Superior temporal gyrus (tissue), 1 donor: ENCODE results near the gene MTRF1L.
A peak's percentile ranks its signal among the peaks of the same experiment; 100 is the strongest.
"Not testable (repeated sequence)": the region's sequence is repeated elsewhere in the genome, so short reads cannot be mapped to it uniquely, and the experiment has no call there.

Source experiments
- DNase-seq: peaks from one replicate; pipeline ENCODE4 v3.0.0-alpha.2; 2016; ENCODE audit errors: extremely low spot score

Gene MTRF1L

DNA sequence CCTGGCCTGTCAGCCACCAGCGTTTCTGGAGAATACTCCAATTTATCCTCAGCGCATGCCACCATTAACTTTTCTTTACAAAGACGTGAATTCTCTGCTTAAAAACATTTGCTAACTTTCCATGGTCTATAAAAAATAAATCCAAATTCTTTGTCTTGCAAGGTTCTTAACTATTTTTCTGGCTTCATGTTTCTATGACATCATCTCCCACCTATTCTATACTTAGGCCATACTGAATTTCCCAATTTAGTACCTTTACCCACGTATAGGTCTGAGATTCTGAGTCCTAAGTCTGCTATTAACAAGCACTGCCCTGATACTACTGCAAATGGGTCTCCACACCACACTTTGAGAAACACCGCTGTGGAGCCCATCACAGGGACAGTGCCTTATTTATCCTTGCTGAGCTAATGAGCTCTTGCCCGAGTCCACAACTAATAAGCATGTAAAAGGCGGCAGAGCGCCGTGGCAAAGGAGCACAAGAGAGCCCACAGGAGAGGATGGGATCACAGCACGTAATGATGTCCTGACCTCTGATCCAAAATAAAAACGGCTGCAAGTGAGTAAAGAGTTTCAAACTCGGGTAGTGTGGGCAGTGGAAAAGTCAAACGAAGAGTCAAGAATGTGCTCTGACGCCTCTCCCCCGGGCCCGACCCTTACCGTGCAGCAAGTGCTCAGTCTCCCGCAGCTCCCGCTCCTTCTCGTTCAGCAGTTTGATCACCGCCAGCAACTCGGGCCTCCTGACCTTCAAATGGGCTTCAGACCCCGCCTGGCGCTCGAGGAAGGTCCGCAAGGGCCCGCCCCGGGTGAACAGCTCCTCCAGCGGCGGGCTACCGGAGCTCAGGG, 519 bp downstream of the MTRF1L start:
- DNase-seq, result peak; percentile 22

DNA sequence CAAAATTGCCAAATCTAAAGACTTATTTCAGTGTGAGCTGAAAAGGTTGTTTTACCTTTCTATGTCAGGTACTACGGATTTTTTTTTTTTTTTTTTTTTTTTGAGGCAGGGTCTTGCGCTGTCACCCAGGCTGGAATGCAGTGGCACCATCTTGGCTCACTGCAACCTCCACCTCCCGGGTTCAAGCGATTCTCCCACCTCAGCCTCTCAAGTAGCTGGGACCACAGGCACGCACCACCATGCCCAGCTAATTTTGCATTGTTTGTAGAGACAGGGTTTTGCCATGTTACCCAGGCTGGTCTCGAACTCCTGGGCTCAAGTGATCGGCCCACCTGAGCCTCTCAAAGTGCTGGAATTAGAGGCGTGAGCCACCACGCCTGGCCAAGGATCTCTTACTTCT, 1.7 kb downstream of the MTRF1L start:
- not testable (repeated sequence) for DNase-seq

DNA sequence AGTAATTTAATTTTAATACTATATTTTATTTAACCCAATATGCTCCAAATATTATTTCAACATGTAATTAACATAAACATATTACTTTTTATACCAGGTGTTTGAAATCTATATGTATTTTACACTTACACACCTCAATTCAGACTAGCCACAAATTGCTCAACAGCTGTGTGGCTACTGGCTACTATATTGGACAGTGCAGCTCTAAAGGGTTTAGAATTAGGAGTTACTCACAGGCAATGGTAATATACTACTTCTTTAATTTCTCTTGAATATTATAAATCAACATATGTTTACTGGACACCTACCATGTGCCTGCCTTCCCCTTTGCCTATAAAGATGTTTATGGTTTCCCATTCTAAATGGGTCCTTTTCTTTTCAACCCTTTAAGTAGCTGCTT, 2.3 kb downstream of the MTRF1L start:
- no peak for DNase-seq

DNA sequence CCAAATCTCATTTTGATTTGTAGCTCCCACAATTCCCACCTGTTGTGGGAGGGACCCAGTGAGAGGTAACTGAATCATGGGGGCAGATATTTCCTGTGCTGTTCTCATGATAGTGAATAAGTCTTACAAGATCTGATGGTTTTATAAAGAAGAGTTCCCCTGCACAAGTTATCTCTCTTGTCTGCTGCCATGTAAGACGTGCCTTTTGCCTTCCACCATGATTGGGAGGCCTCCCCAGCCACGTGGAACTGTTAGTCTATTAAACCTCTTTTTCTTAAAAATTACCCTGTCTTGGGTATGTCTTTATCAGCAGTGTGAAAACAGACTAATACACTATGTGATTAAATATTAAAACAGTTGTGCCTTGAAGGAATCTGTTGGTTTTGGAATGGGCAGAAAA, 3.0 kb downstream of the MTRF1L start:
- DNase-seq, result not testable (repeated sequence)

DNA sequence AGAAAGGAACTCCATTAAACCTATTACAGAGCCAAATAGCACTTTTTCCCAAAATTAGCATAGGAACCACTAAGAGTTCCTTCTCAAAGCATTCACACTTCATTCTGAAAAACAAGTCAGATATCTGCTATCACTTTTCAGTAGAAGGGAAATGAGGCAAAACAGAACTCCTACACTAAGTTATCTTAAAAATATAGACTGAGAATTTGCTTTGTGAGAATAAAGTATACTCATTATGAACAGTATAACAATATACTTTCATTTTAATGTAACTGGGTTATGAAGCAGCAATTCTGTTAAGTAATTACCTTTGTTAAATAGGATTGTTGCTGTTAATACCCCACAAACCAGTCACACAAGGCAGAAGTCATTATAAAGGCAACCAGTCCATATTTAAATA, 8.7 kb downstream of the MTRF1L start:
- DNase-seq, result no peak

DNA sequence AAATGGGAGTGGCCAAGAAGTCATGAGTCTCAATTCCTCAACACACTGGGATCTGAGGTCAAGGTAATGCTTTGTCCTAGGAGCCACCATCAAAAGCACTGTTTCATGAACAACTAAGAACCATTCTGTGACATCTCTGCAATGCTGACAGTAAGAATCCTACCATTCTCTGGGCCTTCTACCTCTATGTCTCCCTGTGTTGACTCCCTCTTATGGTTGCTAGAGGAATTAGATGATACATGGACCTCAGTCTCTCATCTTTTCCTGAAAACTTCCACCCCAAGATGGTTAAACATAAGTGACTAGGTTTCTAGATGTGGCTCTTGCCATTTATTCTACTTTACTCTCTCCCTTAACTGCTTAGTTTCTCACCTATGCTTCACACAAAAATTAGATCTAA, 9.1 kb downstream of the MTRF1L start:
- no peak for DNase-seq

DNA sequence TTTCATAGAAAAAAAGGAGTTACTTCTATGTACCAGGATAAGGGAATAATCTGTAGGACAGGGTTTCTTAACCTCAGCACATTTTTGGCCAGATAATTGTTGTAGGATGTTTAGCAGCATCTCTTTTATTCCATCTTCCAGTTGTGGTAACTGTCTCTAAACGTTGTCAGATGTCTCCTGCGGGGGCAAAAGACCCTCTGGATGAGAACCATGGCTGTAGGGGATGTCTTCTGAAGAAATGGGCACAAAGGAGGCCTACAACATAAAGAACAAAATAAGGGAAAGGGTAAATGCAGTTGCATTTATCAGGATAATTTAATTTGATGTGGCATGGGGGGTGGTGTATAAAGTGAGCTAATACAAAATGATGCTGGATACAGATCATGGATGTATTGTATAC, 15.5 kb downstream of the MTRF1L start:
- no peak for DNase-seq

DNA sequence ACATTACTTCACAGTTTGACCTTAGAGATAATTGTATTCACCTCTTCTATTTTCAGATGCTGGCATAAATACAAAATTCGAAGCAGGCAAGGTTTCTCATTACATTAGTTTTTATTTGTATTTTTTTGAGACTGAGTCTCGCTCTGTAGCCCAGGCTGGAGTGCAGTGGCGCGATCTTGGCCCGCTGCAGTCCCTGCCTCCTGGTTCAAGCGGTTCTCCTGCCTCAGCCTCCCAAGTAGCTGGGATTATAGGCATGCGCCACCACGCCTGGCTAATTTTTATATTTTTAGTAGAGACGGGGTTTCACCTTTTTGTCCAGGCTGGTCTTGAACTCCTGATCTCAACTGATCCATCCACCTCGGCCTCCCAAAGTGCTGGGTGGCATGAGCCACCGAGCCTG, 17.2 kb downstream of the MTRF1L start:
- not testable (repeated sequence) for DNase-seq

DNA sequence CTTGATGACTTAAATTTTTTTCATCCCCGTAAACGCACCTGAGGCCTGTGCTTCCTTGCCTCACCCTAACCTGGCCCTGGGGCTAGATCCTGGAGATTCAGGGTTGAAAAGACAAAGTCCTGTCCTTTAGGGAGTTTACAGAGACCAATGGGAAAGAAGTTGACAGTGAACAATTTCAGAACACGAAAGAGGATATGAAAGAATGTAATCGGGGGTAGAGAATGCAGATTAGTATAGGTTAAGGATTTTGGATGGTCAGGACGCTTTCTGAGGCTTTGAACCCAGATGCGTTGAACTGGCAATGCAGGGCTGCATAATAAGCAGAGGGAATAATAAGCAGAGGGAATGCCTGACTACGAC, 18.0 kb downstream of the MTRF1L start:
- no peak for DNase-seq

DNA sequence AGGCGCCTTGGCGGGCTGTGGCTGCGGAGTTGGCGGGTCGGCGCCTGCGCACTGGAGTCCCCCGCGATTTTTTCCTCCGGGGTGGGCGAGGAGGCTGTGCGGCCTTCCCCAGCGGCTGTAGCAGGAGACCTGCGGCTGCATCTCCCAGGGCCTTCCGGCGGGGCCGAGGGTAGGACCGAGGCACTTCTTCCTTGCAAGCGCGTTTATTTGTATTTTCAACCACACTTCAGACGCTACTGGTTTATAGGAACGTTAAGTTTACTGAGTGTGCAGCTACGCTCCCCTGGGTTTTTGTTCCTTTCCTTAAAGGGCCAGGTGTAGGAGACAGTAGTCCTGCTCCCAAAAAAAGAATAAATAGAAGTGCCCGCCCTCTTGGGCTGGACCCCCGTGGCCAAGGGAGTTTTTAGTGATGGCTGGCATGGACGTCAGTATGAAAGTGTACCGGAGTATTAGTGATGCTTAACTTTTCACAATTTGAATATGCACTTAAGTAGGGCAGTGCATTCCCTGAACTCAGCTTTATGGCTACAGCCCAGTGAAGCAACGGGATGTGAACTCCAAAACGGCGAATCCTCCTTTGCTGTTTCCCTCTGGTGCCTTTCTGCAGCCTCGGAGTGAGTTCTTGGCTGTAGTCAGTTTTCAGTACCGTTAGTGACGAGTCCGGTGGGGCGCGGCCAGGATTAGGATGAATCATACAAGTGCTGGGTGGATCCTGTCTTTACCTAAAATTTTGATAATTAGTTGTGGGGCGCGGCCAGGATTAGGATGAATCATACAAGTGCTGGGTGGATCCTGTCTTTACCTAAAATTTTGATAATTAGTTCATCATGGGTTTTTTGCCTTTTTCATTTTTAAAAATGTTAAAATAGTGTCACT, 18.6 kb downstream of the MTRF1L start:
- peak; percentile 97 for DNase-seq

DNA sequence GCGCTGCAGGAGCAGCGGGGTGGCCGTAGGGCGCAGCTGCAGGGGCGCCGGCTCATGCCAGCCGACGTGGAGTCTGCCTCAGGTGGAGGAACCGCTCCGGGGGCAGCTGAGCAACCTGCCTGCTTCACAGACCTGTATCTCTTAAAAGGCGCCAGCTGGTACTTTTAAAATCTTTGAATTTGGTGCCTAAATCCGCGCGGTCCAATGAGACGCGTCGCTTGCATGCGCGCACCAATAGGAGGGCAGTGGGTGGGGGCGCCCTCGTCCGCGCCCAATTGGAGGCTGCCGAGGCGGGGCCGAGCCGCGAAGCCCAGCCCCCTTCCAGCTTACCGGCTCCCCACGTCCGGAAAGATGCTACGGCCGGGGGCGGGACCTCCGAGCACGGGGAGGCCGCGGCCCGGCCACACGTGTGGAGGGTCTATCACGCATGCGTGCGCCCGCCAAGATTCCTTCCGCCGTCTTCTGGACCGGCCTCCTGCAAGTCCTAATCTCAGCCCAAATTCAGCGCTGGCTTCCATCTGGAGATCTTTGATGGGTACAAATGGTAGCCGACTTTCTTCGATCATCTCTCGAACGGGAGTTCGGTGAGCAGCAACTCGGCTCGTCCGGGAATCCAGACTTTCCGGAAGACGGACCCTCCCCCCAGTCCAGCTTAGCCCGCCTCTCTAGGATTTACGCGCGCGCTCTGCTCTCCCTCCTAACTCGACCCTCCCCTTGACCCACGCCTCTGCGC, 19.4 kb downstream of the MTRF1L start, which contains the start of gene FBXO5:
Gene FBXO5 (minus strand): TSS at position 138 of the 733 bp plus-strand sequence. CDS start 82 bp downstream, at position 56.
- DNase-seq, result peak; percentile 95

DNA sequence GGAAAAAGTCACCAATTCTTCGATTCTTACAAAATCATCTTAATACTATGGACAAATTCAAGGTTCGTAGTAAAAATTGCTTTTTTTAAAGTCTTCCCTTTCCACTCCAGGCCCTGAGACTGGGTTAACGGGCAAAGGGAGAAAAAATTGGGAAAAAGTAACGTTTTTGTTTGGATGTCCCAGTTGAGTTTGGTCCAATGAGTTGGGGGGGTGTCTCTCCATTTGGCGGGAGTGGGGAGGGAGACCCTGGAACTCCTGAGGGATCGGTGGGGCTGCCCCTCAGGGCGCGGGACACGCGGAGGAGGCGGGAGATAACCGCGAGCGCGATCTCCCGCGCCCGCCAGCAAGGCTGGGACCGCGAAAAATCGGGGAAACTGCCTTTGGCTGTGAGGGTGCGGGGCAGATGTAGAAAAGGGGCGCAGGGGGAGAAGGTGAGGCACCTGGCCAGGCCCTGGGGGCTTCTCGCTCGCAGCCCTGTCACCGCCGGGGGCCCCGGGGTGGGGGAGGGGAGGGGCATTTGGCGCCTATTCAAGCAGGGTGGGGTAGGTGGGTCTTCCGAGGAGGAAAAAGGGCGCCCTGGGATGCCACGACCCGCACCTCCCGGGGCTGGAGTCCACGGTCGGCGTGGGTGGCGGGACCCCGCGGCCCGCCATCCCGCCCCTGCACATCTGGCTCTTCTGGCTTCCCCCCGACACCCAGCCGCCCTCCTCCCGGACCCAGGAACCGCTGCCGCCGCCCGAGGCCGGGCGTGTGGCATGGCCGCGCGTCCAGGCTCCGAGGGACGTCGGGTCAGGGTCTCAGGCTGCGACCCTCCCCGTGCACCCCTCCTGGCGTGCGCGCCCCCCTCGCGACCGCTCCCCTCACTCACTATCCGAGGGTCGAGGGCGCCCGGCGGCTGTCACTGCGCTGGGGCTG, 20.3 kb downstream of the MTRF1L start:
- DNase-seq, result no peak

DNA sequence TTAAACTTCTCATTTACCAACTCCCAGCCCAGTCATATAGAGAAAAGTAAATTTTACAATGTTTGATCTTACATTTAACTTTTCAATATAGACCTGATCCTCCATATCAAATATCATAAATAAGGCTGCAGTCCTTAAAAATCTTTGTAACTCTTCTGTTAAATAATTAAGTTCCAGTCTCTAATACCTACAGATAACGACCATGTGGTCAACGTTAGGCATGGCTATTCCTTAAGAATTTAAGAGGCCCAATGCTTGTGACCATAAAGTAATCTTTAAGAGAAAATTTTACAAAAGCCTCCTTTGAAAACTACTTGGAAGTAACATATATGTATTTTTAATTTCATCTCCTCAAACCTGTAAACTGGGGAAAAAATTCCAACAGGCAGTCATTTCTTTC, 21.3 kb downstream of the MTRF1L start:
- no peak for DNase-seq

DNA sequence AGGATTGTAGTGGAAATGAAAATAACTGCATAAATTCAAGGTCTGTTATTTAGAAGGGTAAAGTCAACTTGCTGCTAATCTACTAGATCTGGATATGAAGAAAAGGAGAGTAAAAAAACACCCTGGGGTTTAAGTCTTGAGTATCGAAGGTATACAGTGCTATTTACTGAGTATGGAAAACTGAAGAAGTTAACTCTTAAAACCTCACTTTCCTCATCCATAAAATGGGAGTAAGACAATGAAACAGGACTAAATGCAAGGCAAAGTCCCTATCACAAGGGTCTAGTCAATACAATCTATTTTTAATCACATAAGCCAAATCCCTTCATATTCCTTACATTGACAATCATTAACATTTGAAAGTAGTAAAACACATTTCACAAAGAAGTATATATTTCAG, 21.9 kb downstream of the MTRF1L start:
- no peak for DNase-seq

DNA sequence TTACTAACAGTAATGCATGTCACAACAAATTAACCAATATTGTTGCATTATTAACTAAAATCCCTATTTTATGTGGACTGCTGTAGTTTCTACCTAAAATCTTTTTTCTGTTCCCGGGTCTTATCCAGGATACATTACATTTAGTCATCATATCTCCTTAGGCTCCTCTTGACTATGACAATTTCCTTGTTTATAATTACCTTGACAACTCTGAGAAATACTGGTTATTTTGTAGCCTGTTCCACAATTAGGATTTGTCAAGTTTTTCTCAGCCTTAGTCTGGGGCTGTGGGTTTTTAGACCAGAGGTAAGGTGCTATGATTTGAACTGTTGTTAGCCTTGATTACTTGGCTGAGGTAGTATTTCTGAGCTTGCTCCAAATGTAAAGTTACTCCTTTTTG, 23.4 kb downstream of the MTRF1L start:
- DNase-seq, result no peak

DNA sequence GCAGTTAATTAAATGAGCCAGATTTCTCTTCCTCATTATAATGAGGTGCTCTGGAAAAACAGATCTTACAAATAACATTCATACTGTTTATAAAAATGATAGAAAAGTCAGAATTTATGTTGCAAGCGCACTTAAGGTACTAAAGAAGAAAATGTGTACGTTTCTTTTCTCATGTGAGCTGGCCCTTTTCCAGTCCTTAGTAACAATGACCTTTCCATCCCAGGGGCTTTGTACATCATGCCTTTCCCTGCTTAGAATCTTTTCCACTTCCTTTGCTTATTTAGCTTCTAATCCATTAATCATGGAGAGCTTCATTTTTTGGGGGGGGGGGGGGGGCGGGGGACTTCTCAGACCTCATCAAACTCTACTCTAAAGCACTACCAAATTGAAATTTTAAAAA, 24.5 kb downstream of the MTRF1L start:
- DNase-seq, result no peak

DNA sequence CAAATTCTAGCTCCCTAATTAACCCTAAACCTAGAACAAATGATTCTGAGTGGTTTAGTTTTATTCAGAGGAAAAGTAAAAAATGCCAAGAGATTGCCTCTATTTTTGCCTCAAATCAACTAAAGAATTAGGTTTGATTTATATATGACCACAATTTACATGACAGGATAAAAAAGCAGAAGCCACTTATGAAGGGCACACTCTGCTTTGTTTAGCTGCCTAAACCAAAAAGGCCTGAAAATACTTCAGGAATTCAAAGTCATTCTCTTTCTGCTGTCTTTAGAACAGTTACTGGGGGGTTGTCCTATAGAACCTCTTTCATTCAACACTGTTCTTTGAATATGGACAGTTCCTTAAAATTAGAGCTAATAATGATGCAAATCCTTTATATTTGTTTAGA, 25.0 kb downstream of the MTRF1L start:
- no peak for DNase-seq

DNA sequence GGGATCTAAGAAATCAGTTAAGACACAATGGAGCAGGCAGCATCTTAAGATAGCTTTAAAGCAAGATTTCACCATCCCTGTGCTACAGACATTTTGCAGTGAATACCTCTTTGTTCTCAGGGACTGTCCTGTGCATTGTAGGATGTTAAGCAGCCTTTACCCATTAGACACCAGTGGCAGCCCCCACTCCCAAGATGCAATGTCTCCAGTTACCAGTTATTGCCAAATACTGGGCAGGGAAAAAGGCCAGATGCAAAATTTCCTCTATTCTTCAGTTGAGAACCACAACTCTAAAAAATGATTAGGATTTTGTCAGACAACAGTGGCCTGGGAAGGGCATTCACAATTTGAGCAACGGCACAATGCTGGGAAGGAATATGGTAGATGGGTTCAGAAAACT, 25.8 kb downstream of the MTRF1L start:
- no peak for DNase-seq

DNA sequence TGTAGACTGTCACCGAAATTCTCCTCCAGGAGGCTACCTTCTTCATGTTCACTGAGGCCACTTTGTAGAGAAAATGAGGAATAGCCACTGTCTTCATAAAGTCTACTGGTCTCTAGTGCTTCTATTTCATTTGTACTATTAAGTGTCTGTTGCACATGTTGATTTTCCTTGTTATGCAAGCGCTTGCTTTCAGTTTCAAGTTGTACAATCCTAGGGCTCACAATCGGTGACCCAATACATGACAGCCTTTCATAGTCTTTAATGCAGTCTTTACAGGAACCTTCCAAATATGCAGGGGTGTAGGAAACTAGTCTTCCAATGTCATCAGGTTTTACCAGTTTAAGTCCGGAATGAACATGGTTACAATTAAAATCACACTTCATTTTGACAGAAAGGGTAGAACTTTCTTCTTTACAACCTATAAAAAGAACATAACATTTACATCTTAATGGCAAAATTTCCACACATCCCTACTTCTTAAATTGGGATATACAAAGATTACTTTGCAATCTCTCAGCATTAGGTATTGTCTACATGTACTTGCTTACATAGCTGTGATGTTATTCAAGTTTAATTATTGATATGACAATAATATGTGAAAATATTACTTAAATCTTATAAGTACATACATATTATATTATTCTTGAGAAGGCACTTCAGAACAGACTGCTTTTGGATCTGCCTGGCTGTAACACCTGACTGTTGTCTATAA, 27.1 kb downstream of the MTRF1L start:
- DNase-seq, result no peak

DNA sequence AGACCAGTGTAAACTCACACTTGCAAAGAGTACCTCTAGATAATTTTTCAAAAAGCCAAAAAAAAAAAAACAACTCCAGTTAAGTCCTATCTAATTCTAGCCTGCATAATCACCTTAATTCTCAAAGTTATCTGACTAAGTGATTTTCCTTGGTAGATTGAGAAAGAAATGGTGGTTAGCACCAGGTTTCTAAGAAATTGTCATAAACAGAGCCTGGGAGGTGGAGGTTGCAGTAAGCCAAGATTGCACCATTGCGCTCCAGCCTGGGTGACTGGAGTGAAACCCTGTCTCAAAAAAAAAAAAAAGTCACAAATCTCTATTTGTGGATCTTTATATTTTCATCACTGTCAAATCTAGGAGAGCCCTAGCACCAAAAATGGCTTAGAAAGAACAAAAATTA, 28.6 kb downstream of the MTRF1L start:
- no peak for DNase-seq
